ENCODE results near the gene CCDC158. TPM values are rescaled to one million over a fixed set of nuclear protein-coding genes. Genes with fewer than 3 reads are reported as not detected.

The CCDC158 gene
- total and polyA plus RNA-seq, 2 donors (not counting 3 experiments of a cell fraction or from before 2014, with no cell fraction given) = not detected

- CTCF ChIA-PET = no interaction called here
- FAIRE-seq (no peak), DNase-seq (ENCODE audit: low read depth, low spot score) (no peak)
- POLR2A ChIA-PET = no interaction called here
- Histone ChIP-seq H4K20me1 (replicated peaks; ENCODE audit: control insufficient read depth, extremely low read depth, insufficient read depth, low read length) (no peaks in the 10 kb centered on the region), H3K9me1 (replicated peaks; ENCODE audit: control insufficient read depth, extremely low read depth, insufficient read depth, low read length) (no peaks in the 10 kb centered on the region), H3K27me3 (ENCODE audit: control insufficient read depth in 2 of 2, insufficient read depth in 2 of 2, low read length in 2 of 2) (peaks cover 19 to 53% of the 10 kb centered on the region in 2 experiments), H3K27ac (ENCODE audit: insufficient read depth, low read depth, low read length) (no peak overlapping the region), H3K9ac (replicated peaks; ENCODE audit: extremely low read depth, insufficient read depth, low read length) (no peak overlapping the region), H3K36me3 (ENCODE audit: control insufficient read depth in 2 of 2, extremely low read depth in 1 of 2, insufficient read depth in 2 of 2, low read length in 2 of 2) (no peaks in the 10 kb centered on the region), H3K9me3 (replicated peaks; ENCODE audit: control insufficient read depth, insufficient read depth, low read length) (no peaks in the 10 kb centered on the region), H2AFZ (ENCODE audit: low read depth, low read length) (no peak overlapping the region), H3K79me2 (ENCODE audit: control insufficient read depth, insufficient read depth, low read length) (no peaks in the 10 kb centered on the region), H3K4me1 (ENCODE audit: control insufficient read depth, extremely low read depth, insufficient read depth, low read length) (no peaks in the 10 kb centered on the region), H3K4me3 (replicated peaks in 1 of 3; ENCODE audit: insufficient read depth in 1 of 3, low read depth in 1 of 3, low read length in 3 of 3) (no peak overlapping the region), H3K4me2 (ENCODE audit: insufficient read depth, low read length) (no peak overlapping the region)
- intact Hi-C loops (cut with micrococcal nuclease) (no loop called here), dilution Hi-C loops (cut with MboI; ENCODE audit: extremely low pct_ligation_motif_present, low sequenced_read_pairs) (no loop called here)
- no TSS peak for BruUV-seq (replicated peaks)
- TF ChIP-seq MAX (IDR thresholded peaks at IDR 0.05; ENCODE audit: insufficient read depth, insufficient read length) = no peak
- TF ChIP-seq GATA2 (IDR thresholded peaks at IDR 0.05; ENCODE audit: insufficient read depth, insufficient read length, low read depth, low read length) = no peak
- no peak for TF ChIP-seq EZH2 (IDR thresholded peaks at IDR 0.05; ENCODE audit: borderline replicate concordance, low read depth, low read length, severe bottlenecking)
- TF ChIP-seq JUN (IDR thresholded peaks at IDR 0.05; ENCODE audit: borderline replicate concordance, insufficient read depth, insufficient read length, low read depth) = no peak
- TF ChIP-seq POLR2A (IDR thresholded peaks at IDR 0.05; ENCODE audit: low read depth, low read length) = no peak
- TF ChIP-seq CTCF (IDR thresholded peaks at IDR 0.05; ENCODE audit: extremely low read depth in 1 of 2, insufficient read depth in 1 of 2, low read depth in 1 of 2, low read length in 2 of 2) = no peak
- no peak for TF ChIP-seq FOS (IDR thresholded peaks at IDR 0.05; ENCODE audit: borderline replicate concordance, insufficient read depth, low read length)
- no peak for TF ChIP-seq POLR2AphosphoS5 (IDR thresholded peaks at IDR 0.05; ENCODE audit: insufficient read depth, low read depth, low read length)
- TF ChIP-seq MYC (IDR thresholded peaks at IDR 0.05; ENCODE audit: low read depth, low read length) = no peak
Observed at GRCh38 chr4:76406081-76406480, 14.9 kb downstream of the CCDC158 start.

Measured in endothelial cell of umbilical vein (primary cell).